ENCODE results near the gene CDKAL1.

Gene CDKAL1

GRCh38 chr6:20931772-20932171, 397.5 kb downstream of the CDKAL1 start:
- H3K4me3 ChIP-seq (ENCODE audit: extremely low read depth, insufficient read depth, low read length, poor library complexity, severe bottlenecking), result no peak overlapping the region
- 100% methylated on average over 1 of the region's 6 CpGs; no CpG with 5 or more reads in 1 of the 2 experiments for WGBS, 2 experiments (ENCODE audit: insufficient coverage in 2 of 2)

DNA sequence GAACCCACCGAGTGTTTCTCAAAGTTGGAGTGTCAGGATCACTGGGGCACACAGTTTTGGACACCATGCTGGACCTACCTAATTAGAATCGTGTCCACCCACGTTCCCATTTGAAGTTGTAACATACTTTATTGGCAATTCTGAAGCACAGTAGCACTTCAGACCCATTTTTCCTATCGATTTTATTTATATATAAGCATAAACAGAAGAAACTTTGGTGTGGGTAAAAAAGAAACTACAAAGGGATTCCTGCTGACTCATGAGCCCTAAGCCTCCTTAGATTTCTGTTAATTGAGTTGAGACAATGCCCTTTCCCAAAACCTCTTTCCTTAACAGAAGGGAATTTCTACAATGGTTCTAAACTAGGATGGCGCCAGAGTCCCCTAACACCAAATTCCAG, 398.0 kb downstream of the CDKAL1 start:
- WGBS, 2 experiments (ENCODE audit: insufficient coverage in 2 of 2), result 83 to 100% methylated on average over 1 to 2 of the region's 5 CpGs
- no peaks in the 10 kb centered on the region for H3K9me3 ChIP-seq (ENCODE audit: control insufficient read depth, low read length)
- peaks cover 10% of the 10 kb centered on the region for H3K4me1 ChIP-seq (ENCODE audit: control insufficient read depth, insufficient read depth, low read length, poor library complexity, severe bottlenecking)
- H3K4me3 ChIP-seq (ENCODE audit: extremely low read depth, insufficient read depth, low read length, poor library complexity, severe bottlenecking), result no peak overlapping the region
- peak overlapping the region; percentile 17 for H3K27ac ChIP-seq (ENCODE audit: low read depth, low read length, severe bottlenecking)
- no peaks in the 10 kb centered on the region for H3K36me3 ChIP-seq (ENCODE audit: control insufficient read depth, insufficient read depth, low read length)

More at GRCh38 chr6:20931772-20932171, 397.5 kb downstream of the CDKAL1 start:
- Histone ChIP-seq H3K4me1 (ENCODE audit: control insufficient read depth, insufficient read depth, low read length, poor library complexity, severe bottlenecking) (peaks cover 10% of the 10 kb centered on the region), H3K27ac (ENCODE audit: low read depth, low read length, severe bottlenecking) (no peak overlapping the region), H3K9me3 (ENCODE audit: control insufficient read depth, low read length) (no peaks in the 10 kb centered on the region), H3K36me3 (ENCODE audit: control insufficient read depth, insufficient read depth, low read length) (no peaks in the 10 kb centered on the region)

- Histone ChIP-seq H3K4me1 (ENCODE audit: control insufficient read depth, insufficient read depth, low read length, poor library complexity, severe bottlenecking) (peaks cover 10% of the 10 kb centered on the region), H3K36me3 (ENCODE audit: control insufficient read depth, insufficient read depth, low read length) (no peaks in the 10 kb centered on the region), H3K9me3 (ENCODE audit: control insufficient read depth, low read length) (no peaks in the 10 kb centered on the region), H3K27ac (ENCODE audit: low read depth, low read length, severe bottlenecking) (no peak overlapping the region), H3K4me3 (ENCODE audit: extremely low read depth, insufficient read depth, low read length, poor library complexity, severe bottlenecking) (no peak overlapping the region)
- no CpG with 5 or more reads among the region's 2 CpGs for WGBS, 2 experiments (ENCODE audit: insufficient coverage in 2 of 2)
These were observed 399.0 kb downstream of the CDKAL1 start for GRCh38 chr6:20933057-20933788.

GRCh38 chr6:20936949-20937348, 402.7 kb downstream of the CDKAL1 start:
- no peak overlapping the region for H3K4me3 ChIP-seq (ENCODE audit: extremely low read depth, insufficient read depth, low read length, poor library complexity, severe bottlenecking)
- no peak overlapping the region for H3K27ac ChIP-seq (ENCODE audit: low read depth, low read length, severe bottlenecking)
- no peaks in the 10 kb centered on the region for H3K9me3 ChIP-seq (ENCODE audit: control insufficient read depth, low read length)
- H3K36me3 ChIP-seq (ENCODE audit: control insufficient read depth, insufficient read depth, low read length), result no peaks in the 10 kb centered on the region
- peaks cover 10% of the 10 kb centered on the region for H3K4me1 ChIP-seq (ENCODE audit: control insufficient read depth, insufficient read depth, low read length, poor library complexity, severe bottlenecking)
- WGBS, 2 experiments (ENCODE audit: insufficient coverage in 2 of 2), result 100% methylated on average over 1 of the region's 2 CpGs; no CpG with 5 or more reads in 1 of the 2 experiments

- H3K4me3 ChIP-seq (ENCODE audit: extremely low read depth, insufficient read depth, low read length, poor library complexity, severe bottlenecking), result no peak overlapping the region
- no peaks in the 10 kb centered on the region for H3K36me3 ChIP-seq (ENCODE audit: control insufficient read depth, insufficient read depth, low read length)
- H3K4me1 ChIP-seq (ENCODE audit: control insufficient read depth, insufficient read depth, low read length, poor library complexity, severe bottlenecking), result no peaks in the 10 kb centered on the region
- H3K9me3 ChIP-seq (ENCODE audit: control insufficient read depth, low read length), result no peaks in the 10 kb centered on the region
- no peak overlapping the region for H3K27ac ChIP-seq (ENCODE audit: low read depth, low read length, severe bottlenecking)
These were observed 405.0 kb downstream of the CDKAL1 start for GRCh38 chr6:20939161-20939775.

DNA sequence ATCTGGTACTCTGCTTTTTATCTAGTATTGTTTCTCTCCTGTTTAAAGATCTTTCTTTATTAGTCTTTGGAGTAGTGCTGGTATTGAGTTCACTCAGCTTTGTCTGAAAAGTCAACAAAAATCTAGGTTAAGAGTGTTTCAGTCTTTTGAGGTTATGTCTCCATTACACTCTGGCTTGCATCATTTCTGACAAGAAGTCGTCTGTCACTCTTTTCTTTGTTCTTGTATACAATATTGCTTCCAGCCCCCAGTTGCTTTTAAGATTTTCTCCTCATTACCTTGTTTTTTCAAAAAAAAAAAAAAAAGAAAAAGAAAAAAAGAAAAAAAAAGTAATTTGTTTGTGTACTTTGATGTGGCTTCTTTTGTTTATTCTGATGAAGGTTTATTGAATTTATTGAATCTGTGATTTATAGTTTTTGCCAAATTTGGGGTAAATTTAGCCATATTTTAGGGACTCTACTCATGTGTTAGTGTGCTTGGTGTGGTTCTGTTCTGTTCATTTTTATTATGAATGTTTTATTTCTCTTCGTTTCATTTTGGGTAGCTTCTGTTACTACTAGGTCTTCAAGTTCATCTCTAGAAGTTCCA, 408.9 kb downstream of the CDKAL1 start:
- Histone ChIP-seq H3K9me3 (ENCODE audit: control insufficient read depth, low read length) (no peaks in the 10 kb centered on the region), H3K36me3 (ENCODE audit: control insufficient read depth, insufficient read depth, low read length) (no peaks in the 10 kb centered on the region), H3K27ac (ENCODE audit: low read depth, low read length, severe bottlenecking) (no peak overlapping the region), H3K4me1 (ENCODE audit: control insufficient read depth, insufficient read depth, low read length, poor library complexity, severe bottlenecking) (no peaks in the 10 kb centered on the region), H3K4me3 (ENCODE audit: extremely low read depth, insufficient read depth, low read length, poor library complexity, severe bottlenecking) (no peak overlapping the region)
- 67% methylated on average over 1 of the region's 2 CpGs; no CpG with 5 or more reads in 1 of the 2 experiments for WGBS, 2 experiments (ENCODE audit: insufficient coverage in 2 of 2)

- no peak overlapping the region for H3K27ac ChIP-seq (ENCODE audit: low read depth, low read length, severe bottlenecking)
- no peaks in the 10 kb centered on the region for H3K9me3 ChIP-seq (ENCODE audit: control insufficient read depth, low read length)
- H3K4me1 ChIP-seq (ENCODE audit: control insufficient read depth, insufficient read depth, low read length, poor library complexity, severe bottlenecking), result no peaks in the 10 kb centered on the region
- 89 to 100% methylated on average over 1 of the region's 1 CpG for WGBS, 2 experiments (ENCODE audit: insufficient coverage in 2 of 2)
- H3K4me3 ChIP-seq (ENCODE audit: extremely low read depth, insufficient read depth, low read length, poor library complexity, severe bottlenecking), result no peak overlapping the region
- no peaks in the 10 kb centered on the region for H3K36me3 ChIP-seq (ENCODE audit: control insufficient read depth, insufficient read depth, low read length)
These were observed 409.7 kb downstream of the CDKAL1 start for GRCh38 chr6:20943922-20944321.

GRCh38 chr6:20946022-20946421, 411.8 kb downstream of the CDKAL1 start:
- no peak overlapping the region for H3K4me3 ChIP-seq (ENCODE audit: extremely low read depth, insufficient read depth, low read length, poor library complexity, severe bottlenecking)
- H3K9me3 ChIP-seq (ENCODE audit: control insufficient read depth, low read length), result no peaks in the 10 kb centered on the region
- H3K36me3 ChIP-seq (ENCODE audit: control insufficient read depth, insufficient read depth, low read length), result no peaks in the 10 kb centered on the region
- no peaks in the 10 kb centered on the region for H3K4me1 ChIP-seq (ENCODE audit: control insufficient read depth, insufficient read depth, low read length, poor library complexity, severe bottlenecking)
- 81 to 88% methylated on average over 1 of the region's 1 CpG for WGBS, 2 experiments (ENCODE audit: insufficient coverage in 2 of 2)
- no peak overlapping the region for H3K27ac ChIP-seq (ENCODE audit: low read depth, low read length, severe bottlenecking)

DNA sequence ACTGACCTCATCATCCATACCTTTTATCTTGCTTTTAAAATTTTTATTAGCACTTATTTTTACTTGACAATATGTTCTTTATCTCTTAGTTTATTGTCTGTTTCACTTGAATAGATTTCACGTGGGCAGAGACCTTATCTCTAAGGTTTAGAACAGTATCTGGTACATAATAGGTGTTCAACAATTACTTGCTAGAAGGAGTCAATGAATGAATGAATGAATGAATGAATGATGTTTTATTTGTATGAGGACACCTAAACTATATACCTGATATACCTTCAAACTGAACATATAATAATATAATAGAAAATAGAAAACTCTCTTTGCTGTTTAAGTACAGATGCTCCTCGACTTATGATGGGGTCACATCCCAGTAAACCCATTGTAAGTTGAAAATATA, 412.6 kb downstream of the CDKAL1 start:
- no peaks in the 10 kb centered on the region for H3K9me3 ChIP-seq (ENCODE audit: control insufficient read depth, low read length)
- H3K36me3 ChIP-seq (ENCODE audit: control insufficient read depth, insufficient read depth, low read length), result no peaks in the 10 kb centered on the region
- no peak overlapping the region for H3K27ac ChIP-seq (ENCODE audit: low read depth, low read length, severe bottlenecking)
- H3K4me1 ChIP-seq (ENCODE audit: control insufficient read depth, insufficient read depth, low read length, poor library complexity, severe bottlenecking), result no peaks in the 10 kb centered on the region
- WGBS, 2 experiments (ENCODE audit: insufficient coverage in 2 of 2), result 100% methylated on average over 1 of the region's 2 CpGs; no CpG with 5 or more reads in 1 of the 2 experiments
- H3K4me3 ChIP-seq (ENCODE audit: extremely low read depth, insufficient read depth, low read length, poor library complexity, severe bottlenecking), result no peak overlapping the region

GRCh38 chr6:20947977-20948376, 413.7 kb downstream of the CDKAL1 start:
- Histone ChIP-seq H3K4me1 (ENCODE audit: control insufficient read depth, insufficient read depth, low read length, poor library complexity, severe bottlenecking) (peaks cover 9% of the 10 kb centered on the region), H3K27ac (ENCODE audit: low read depth, low read length, severe bottlenecking) (no peak overlapping the region), H3K36me3 (ENCODE audit: control insufficient read depth, insufficient read depth, low read length) (no peaks in the 10 kb centered on the region), H3K4me3 (ENCODE audit: extremely low read depth, insufficient read depth, low read length, poor library complexity, severe bottlenecking) (no peak overlapping the region), H3K9me3 (ENCODE audit: control insufficient read depth, low read length) (no peaks in the 10 kb centered on the region)

DNA sequence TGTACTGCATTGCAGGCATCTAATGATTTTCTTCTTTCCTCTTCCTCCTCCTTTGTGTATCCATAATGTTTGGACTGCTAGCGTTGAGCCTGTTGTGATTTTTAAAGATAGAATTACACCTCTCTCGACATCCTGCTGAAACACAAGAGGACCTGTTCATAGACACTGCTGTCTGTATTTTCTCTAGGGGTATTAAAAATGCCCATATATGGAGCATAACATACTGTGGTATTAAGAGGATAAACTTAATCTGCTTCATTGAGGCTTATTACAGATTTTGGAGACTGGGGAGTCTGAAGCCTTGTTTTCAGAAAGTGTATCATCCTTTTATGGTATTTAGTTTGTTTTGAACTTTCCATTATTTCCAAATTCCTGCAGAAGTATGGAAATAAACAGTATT, 414.3 kb downstream of the CDKAL1 start:
- H3K27ac ChIP-seq (ENCODE audit: low read depth, low read length, severe bottlenecking), result no peak overlapping the region
- peaks cover 12% of the 10 kb centered on the region for H3K4me1 ChIP-seq (ENCODE audit: control insufficient read depth, insufficient read depth, low read length, poor library complexity, severe bottlenecking)
- H3K4me3 ChIP-seq (ENCODE audit: extremely low read depth, insufficient read depth, low read length, poor library complexity, severe bottlenecking), result no peak overlapping the region
- WGBS, 2 experiments (ENCODE audit: insufficient coverage in 2 of 2), result no CpG with 5 or more reads among the region's 2 CpGs
- H3K36me3 ChIP-seq (ENCODE audit: control insufficient read depth, insufficient read depth, low read length), result no peaks in the 10 kb centered on the region
- no peaks in the 10 kb centered on the region for H3K9me3 ChIP-seq (ENCODE audit: control insufficient read depth, low read length)
